Amniotic stem cell (primary cell): ENCODE results near the gene GABPA.
"Not testable (repeated sequence)": the region's sequence is repeated elsewhere in the genome, so short reads cannot be mapped to it uniquely, and the experiment has no call there.

Source experiments
- DNase-seq: peaks from one replicate; lab custom pipeline; 2025; lab: John Stamatoyannopoulos, UW

Gene GABPA

GRCh38 chr21:25734904-25735645 lies at the start of gene GABPA, which contains the start of gene ATP5PF:
Gene GABPA (plus strand): TSS chr21:25734972. CDS start chr21:25741599, 6,627 bp downstream.
Gene ATP5PF (minus strand): TSS chr21:25734904. CDS start chr21:25729794, 5,110 bp downstream.
- DNase-seq = peak; percentile 99

DNA sequence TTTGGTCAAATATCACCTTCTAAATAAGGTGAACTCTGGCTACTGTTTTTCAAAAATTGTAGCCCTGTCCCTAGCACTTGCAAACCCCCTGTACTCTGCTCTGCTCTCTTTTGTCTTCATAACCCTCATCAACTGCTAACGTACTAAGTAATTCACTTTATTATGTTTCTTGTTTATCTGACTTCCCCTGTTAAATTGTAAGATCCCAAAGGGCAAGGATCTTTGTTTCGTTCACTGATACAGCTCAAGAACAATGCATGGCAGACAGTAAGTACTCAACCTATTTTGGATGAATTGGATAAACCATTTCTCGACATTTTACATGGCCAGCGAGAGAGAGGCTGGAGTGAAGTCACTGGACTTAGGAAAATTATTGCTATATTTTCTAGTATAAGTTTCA lies 47.0 kb upstream of the GABPA start:
- DNase-seq = no peak

GRCh38 chr21:25688275-25689155 lies 46.3 kb upstream of the GABPA start:
- DNase-seq = no peak

DNA sequence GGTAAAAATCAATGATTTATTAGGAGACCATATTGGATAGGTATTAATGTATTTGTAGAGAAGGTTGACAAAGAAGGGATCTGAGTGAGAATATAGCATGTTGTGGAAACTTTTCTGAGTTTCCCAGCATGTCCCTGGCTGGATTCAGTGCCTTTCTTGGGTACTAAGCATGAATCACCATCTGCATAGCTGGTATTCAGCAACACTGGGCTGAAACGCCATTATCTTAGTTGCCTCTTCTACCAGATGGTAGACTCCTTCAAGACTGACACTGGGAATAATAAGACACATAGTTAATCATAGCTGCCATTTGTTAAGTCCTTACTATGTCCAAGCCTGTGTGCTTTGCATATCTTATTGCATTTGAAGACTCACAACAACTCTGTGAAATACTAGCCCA lies 45.5 kb upstream of the GABPA start:
- DNase-seq = no peak

- no peak for DNase-seq
Observed at GRCh38 chr21:25691976-25692375, 42.8 kb upstream of the GABPA start.

GRCh38 chr21:25695461-25695860 lies 39.3 kb upstream of the GABPA start:
- not testable (repeated sequence) for DNase-seq

GRCh38 chr21:25700741-25701140 lies 34.0 kb upstream of the GABPA start:
- DNase-seq = no peak

- DNase-seq = no peak
Observed at GRCh38 chr21:25701529-25701928, 33.2 kb upstream of the GABPA start.

- peak; percentile 25 for DNase-seq
Observed at GRCh38 chr21:25708467-25709065, 26.2 kb upstream of the GABPA start.

DNA sequence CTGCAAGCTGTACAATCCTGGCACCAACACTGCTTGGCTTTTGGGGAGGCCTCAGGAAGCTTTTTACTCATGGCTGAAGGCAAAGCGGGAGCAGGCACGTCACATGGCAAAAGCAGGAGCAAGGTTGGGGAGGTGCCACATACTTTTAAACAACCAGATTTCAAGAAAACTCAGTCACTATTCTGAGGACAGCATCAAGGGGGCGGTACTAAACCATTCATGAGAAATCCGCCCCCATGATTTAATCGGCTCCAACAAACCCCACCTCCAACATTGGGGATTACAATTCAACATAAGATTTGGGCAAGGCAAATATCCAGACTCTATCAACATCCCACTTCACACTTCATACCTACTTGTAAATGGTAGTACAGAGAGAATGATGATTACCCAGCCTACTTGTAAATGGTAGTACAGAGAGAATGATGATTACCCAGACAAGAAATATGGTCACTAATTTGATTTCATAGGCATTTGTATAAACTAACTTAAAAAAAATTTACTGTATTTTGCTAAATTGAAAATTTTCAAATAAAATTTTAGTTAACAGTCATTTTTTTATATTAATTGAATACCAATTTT lies 25.0 kb upstream of the GABPA start:
- no peak for DNase-seq

DNA sequence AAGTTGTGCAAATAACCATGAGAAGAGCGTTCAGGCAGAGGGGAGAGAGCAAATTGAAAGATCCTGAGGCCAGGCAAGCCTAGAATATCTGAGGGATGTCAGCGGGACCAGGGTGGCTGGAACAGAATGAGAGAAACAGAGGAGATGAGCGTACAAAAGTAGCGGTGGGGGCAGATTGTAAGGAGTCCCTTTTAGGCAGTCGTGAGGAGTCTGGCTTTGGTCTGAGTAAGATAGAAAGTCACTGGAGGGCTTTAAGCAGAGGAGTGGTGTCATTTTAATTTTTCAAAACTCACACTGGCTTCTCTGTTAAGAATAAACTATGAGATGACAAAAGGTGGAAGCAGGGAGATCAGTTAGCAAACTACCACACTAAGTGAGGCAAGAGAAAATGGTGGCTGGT lies 24.2 kb upstream of the GABPA start:
- no peak for DNase-seq

DNA sequence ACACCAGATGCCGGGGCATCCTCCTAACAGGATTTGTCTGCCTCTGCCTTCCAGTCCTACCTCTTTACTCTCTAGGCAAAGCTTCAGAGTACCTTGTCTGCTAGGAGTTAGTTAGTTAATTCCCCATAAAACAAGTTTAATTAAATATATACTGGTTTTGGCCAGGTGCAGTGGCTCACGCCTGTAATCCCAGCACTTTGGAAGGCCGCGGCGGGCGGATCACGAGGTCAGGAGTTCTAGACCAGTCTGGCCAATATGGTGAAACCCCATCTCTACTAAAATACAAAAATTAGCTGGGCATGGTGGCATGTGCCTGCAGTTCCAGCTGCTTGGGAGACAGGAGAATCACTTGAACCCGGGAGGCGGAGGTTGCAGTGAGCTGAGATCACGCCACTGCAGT lies 20.7 kb upstream of the GABPA start:
- not testable (repeated sequence) for DNase-seq

DNA sequence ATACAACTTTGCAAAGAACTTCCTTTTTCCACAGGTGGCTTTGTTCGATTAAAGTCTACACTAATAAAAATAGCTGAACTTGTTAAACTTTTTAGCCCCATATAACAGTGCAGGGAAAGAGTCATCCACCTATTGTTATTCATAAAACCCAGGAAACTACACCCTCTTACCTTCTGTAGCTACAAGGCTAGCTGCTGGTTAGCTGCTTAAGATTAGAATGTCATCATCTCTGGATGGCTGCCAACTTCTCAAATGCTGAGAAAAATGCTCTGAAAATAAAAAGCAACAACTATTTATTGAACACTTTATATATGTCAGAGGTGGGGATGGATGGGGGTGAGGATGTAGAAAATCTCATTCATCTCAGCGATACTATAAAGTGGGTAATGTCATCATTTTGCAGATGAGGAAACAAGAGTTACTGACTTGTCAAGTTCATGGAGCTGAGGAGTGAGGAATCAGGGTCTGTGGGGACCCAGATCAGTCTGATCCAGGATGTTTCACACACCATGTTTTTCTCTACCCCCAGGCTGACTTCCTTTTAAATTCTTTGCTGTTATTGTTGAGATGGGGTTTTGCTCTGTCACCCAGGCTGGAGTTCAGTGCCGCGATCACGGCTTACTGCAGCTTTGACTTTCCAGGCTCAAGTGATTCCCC lies 17.2 kb upstream of the GABPA start:
- DNase-seq = no peak

DNA sequence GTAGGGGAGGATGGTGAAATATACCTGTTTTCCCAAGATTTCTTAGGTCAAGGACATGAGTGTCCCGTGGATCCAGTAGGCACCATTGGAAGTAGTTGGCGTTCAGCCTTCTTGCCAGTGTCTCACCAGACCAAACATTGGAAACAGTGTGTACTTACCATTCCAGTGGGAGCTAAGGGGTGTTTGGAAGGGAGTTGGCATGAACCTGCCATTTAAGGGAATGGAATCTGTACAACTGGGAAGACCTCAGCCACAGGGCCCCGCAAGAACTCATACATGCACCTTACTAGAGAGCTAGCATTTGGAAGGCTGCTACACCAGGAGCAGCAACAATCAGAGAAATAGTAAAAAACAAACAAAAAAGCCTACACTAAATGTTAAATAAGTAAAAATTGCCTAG lies 12.8 kb upstream of the GABPA start:
- DNase-seq = no peak

GRCh38 chr21:25722631-25723030 lies 12.1 kb upstream of the GABPA start:
- no peak for DNase-seq

- DNase-seq = no peak
Observed at GRCh38 chr21:25732091-25732760, 2.5 kb upstream of the GABPA start.

- DNase-seq = no peak
Observed at GRCh38 chr21:25733859-25734653, 716 bp upstream of the GABPA start.

GRCh38 chr21:25734654-25734903 lies 193 bp upstream of the GABPA start:
- DNase-seq = no peak

DNA sequence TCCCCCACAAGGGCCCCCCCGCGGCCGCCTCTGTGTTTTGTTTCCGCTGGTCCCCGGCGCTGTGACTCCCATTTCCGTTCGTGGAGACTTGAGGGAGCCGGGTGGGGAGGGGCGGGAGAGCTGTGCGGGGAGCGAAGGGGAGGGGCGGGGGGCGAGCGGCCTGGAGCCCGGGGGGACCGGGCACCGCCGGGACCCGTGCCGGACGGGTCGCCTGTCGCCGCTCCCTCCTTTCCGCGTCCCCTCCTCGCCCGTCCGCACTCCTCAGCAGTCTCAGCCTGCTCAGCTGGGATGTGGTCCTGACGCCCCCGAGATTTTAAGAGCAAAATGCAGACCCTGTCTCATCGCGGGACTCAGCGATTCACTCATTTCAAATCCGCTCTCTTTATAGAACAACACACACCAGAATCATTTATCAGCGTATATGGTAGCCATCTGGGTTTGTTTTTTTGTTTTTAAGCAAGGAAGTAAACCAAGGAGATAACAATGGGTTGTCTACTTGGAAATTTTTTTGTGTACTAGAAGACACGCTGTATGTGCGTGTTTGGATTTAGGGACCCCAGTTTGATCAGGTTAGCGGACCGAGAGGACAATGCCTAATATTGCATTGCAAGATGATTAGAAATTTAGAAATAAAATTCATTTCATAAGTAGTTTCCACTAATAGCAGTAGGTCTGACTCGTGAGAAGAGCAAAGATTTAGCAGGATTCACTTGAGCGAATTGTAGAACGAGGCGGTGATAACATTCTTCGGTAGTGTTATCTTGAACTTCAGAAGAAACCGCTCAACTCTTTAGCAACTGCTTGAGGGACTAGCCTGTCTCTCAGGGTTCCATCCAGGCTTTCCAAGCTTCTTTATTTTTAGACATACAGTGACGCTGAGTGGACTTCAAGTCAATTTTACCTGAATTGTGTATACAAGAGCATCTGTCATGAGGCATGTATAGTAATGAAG lies 1.1 kb downstream of the GABPA start:
- DNase-seq = peak; percentile 75

DNA sequence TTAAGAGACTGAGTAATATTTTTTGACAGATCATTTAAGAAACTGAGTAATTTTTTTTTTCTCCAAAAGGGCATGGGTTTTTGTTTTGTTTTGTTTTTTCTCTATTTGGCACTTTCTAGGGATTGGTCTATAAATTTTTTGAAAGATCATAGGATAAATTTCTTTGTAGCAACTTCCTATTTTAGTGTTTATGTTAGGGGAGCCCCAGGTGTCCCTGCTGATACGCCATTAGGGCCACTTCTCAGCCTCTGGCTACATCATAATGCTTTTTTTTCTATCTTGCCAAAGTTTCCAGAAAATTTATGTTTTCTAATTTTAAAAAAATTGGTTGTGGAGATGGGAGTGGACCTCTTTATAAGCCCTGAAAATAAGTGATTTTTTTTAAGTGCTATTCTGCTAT lies 2.6 kb downstream of the GABPA start:
- DNase-seq = no peak
